Heart right ventricle (tissue), 16 donors: ENCODE data around the gene SLC22A16. TPM values are rescaled to one million over a fixed set of nuclear protein-coding genes. Genes with fewer than 3 reads are reported as not detected.

ENCODE experiments used
- ATAC-seq, 8 donors: fragments of 200-7000 bp; cut with Tn5 transposase; one replicate each; pipeline ENCODE4 v1.9.1; 2020; ENCODE audit warnings: mild to moderate bottlenecking in 8 of 8, moderate library complexity in 8 of 8, moderate number of reproducible peaks in 1 of 8
- DNase-seq, 2 donors: peaks; one replicate each; pipeline ENCODE4 v3.0.0-alpha.2; 2020
- H3K27ac ChIP-seq, 10 donors: fragments of 200-600 bp; sonication (generic) in 2 of 10; one replicate each; pipeline versions ENCODE4 v1.5.0 to v1.8.0; 2020 to 2022; ENCODE audit warnings: mild to moderate bottlenecking in 3 of 10
- H3K27me3 ChIP-seq, 7 donors: fragments of 200-600 bp; one replicate each; pipeline ENCODE4 v1.8.0; 2021 to 2022; ENCODE audit warnings: mild to moderate bottlenecking in 2 of 7
- H3K36me3 ChIP-seq, 9 donors: fragments of 200-600 bp; sonication (generic) in 1 of 9; one replicate each; pipeline versions ENCODE4 v1.5.0 to v1.8.0; 2020 to 2022; ENCODE audit warnings: mild to moderate bottlenecking in 2 of 9
- H3K4me1 ChIP-seq, 9 donors: fragments of 200-600 bp; sonication (generic) in 1 of 9; one replicate each; pipeline versions ENCODE4 v1.5.0 to v1.8.0; 2020 to 2022; ENCODE audit warnings: mild to moderate bottlenecking in 4 of 9
- H3K4me3 ChIP-seq, 10 donors: fragments of 200-600 bp; sonication (generic) in 2 of 10; one replicate each; pipeline versions ENCODE4 v1.5.0 to v1.8.0; 2020 to 2022; ENCODE audit warnings: mild to moderate bottlenecking in 7 of 10, moderate library complexity in 2 of 10
- H3K9me3 ChIP-seq, 11 donors: fragments of 200-600 bp in 10 of 11; sonication (generic) in 2 of 11; one replicate each; pipeline versions ENCODE4 v1.5.0 to v1.8.0; 2013 to 2022; ENCODE audit warnings: mild to moderate bottlenecking in 2 of 11, control low read depth in 1 of 11, moderate library complexity in 1 of 11
- WGBS, 2 donors: extraction: QIAGEN DNeasy Blood & Tissue Kit; methylation state at CpG; one replicate each; pipeline ENCODE4 v1.1.7; 2013; ENCODE audit warnings: inconsistent platforms in 1 of 2; 5-methylcytosine and 5-hydroxymethylcytosine counted together
- intact Hi-C, 10 donors: fragments of 100-400 bp; cut with DNase I; formaldehyde crosslinking; loops; one replicate each; pipeline versions ENCODE4 v1.11.1 to v1.14.2; 2022
- polyA plus RNA-seq, 2 donors: library from polyadenylated mRNA; stranded (reverse); fragments of 200-250 nt; gene quantifications; one replicate each; pipeline ENCODE4 v1.2.3, GENCODE V29; 2013
- total RNA-seq, 10 donors: library from RNA; stranded (reverse); fragmentation: NEBNext Ultra II Directional in 3 of 10; extraction: Animal tissue kit (Norgen Biotek cat#: 25700) in 3 of 10; gene quantifications; one replicate each; pipeline versions ENCODE4 v1.2.1 to v1.2.4, GENCODE V29; 2021 to 2023
- TF ChIP-seq, protein P1 (sequence below), 9 donors: fragments of 200-600 bp; sonication (generic) in 2 of 9; IDR thresholded peaks; one replicate each; pipeline versions ENCODE4 v1.5.0 to v1.8.0; 2021 to 2022; ENCODE audit warnings: antibody characterized with exemption in 9 of 9, mild to moderate bottlenecking in 5 of 9, moderate library complexity in 1 of 9
- donor health status: Arrhythmogenic right ventricular cardiomyopathy.
- donor health status: ischemic (EF 13 %, LVEDD 7.1; RV severe dilation, severe dysfunction).
- donor health status: healthy with polysubstance abuse.
- donor health status: DM: no; HTN: yes; CAD: no.
- donor health status: DM: no; HTN: no; CAD: no.
- donor health status: ischemic (EF 25% LVEDD 6.9; RV normal size, moderate dysfunction).
- donor health status: ischemic (EF 25% LVEDD 5.7; RV mildly dilated, moderate dysfunction).
- donor health status: healthy.
- donor health status: DM: yes; HTN: yes; CAD: no.
- donor health status: Ischemic cardiomyopathy.
- donor health status: ischemic (EF 35%, LVEDD 5.7; RV mildly dilated, moderate dysfunction).
- donor health status: nonischemic (EF 11% LVEDD 7.7; RV severe dilation, severe dysfunction).
- donor health status: DM: yes; HTN: yes; CAD: no.
- donor health status: PGD.
- donor health status: ischemic (EF 29% LVEDD 5.4; RV normal size, mild dysfunction).
- donor health status: nonischemic (EF 23%, LVEDD 6.1; RV moderate dilation, normal function).

SLC22A16 gene
- total and polyA plus RNA-seq, 12 donors = 0.09 to 1.9 (median 0.53) TPM; not detected in 9

DNA sequence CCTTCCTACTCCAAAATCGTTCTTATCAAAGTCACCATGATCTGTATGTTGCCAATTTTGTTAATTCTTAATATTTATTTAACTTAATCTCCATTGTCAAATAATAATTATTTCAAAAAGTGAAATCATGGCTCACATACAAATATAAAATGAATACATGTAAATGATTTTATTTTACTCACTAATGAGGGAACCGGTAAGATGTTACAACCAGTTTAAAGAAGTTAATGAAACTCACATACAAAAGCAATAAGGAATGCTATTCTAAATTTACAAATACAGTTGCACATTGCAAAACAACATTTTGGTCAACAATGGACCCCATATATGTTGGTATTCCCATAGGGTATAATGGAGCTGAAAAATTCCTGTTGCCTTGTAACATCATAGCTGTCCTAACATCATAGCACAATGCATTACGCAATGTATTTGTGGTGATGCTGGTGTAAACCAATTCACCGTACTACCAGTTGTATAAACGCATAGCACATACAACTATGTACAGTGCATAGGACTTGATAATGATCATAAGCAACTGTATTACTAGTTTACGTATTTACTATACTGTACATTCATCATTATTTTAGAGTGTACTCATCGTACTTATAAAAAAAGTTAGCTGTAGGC lies 6.5 kb upstream of the SLC22A16 start:
- no peak for ATAC-seq
- WGBS, 2 donors = 86 to 91% methylated on average over 7 of the region's 7 CpGs
- intact Hi-C loops = no loop called here
- H3K27me3 ChIP-seq = peaks cover 0 to 4% (median 0%) of the 10 kb centered on the region in 7 donors
- H3K27ac ChIP-seq = no peak overlapping the region
- H3K4me3 ChIP-seq = no peak overlapping the region
- TF ChIP-seq, protein P1, sequence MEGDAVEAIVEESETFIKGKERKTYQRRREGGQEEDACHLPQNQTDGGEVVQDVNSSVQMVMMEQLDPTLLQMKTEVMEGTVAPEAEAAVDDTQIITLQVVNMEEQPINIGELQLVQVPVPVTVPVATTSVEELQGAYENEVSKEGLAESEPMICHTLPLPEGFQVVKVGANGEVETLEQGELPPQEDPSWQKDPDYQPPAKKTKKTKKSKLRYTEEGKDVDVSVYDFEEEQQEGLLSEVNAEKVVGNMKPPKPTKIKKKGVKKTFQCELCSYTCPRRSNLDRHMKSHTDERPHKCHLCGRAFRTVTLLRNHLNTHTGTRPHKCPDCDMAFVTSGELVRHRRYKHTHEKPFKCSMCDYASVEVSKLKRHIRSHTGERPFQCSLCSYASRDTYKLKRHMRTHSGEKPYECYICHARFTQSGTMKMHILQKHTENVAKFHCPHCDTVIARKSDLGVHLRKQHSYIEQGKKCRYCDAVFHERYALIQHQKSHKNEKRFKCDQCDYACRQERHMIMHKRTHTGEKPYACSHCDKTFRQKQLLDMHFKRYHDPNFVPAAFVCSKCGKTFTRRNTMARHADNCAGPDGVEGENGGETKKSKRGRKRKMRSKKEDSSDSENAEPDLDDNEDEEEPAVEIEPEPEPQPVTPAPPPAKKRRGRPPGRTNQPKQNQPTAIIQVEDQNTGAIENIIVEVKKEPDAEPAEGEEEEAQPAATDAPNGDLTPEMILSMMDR (IDR thresholded peaks at IDR 0.05) = no peak
- no peak for DNase-seq
- H3K4me1 ChIP-seq = peaks cover 0 to 21% (median 0%) of the 10 kb centered on the region in 9 donors
- H3K36me3 ChIP-seq = no peaks in the 10 kb centered on the region
- peaks cover 0 to 15% (median 5%) of the 10 kb centered on the region in 11 donors for H3K9me3 ChIP-seq

DNA sequence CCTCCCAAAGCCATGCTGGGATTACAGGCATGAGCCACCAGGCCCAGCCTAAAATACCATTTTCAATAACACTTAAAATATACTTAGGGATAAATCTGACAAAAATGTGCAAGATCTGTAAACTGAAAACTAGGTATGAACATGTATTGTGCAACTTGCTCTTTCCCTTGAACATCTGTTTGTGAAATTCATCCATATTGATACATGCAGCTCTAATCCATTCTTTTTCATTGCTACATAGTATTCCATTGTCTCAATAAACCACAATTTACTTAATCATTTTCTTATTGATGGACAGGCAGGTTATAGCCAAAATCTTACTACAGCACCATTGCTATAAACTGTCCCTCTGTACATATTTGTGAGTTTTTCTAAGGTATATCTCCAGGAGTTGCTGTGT lies 4.7 kb upstream of the SLC22A16 start:
- H3K4me1 ChIP-seq = peaks cover 0 to 30% (median 0%) of the 10 kb centered on the region in 9 donors
- no peak overlapping the region for H3K4me3 ChIP-seq
- intact Hi-C loops = no loop called here
- H3K27ac ChIP-seq = no peak overlapping the region
- no peaks in the 10 kb centered on the region for H3K36me3 ChIP-seq
- H3K9me3 ChIP-seq = peaks cover 0 to 15% (median 5%) of the 10 kb centered on the region in 11 donors
- peaks cover 0 to 20% (median 12%) of the 10 kb centered on the region in 7 donors for H3K27me3 ChIP-seq
- TF ChIP-seq, protein P1 (IDR thresholded peaks at IDR 0.05) = no peak
- DNase-seq = no peak
- no peak for ATAC-seq

DNA sequence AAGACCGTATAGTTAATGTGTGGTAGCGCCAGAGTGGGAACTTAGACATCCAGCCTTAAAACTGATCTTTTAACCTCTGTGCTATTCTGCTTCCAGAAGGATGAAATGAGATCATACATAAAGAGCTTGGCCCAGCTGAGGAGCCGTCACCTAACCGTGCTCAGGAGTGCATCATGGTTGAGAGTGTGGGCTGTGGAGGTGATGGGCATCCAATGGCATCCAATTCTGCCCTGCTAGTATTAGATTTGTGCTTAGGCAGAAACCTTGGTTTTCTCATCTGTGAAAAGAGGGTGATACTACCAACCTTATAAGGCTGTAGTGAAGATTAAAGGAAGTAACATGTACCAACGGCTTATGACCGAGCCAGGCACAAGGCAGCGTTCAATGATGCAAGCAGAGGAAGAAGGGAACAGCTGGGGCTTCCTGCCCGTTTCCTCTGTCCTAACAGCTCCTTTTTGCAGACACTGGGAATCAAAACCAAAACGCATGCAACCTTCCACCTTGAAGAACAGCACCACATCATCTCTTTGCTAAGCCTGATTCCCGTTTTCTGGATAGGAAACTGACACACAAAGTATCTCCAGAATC lies 1.3 kb downstream of the SLC22A16 start:
- TF ChIP-seq, protein P1 (IDR thresholded peaks at IDR 0.05) = no peak
- intact Hi-C loops = no loop called here
- no peaks in the 10 kb centered on the region for H3K36me3 ChIP-seq
- peak overlapping the region in 1 of 10 donors; percentile 85 for H3K27ac ChIP-seq
- peak in 4 of 8 donors; percentile 38 to 73 (median 61) for ATAC-seq
- H3K27me3 ChIP-seq = peaks cover 0 to 44% (median 31%) of the 10 kb centered on the region in 7 donors
- 53 to 60% methylated on average over 10 of the region's 10 CpGs for WGBS, 2 donors
- DNase-seq = peak in 1 of 2 donors; percentile 16
- no peaks in the 10 kb centered on the region for H3K9me3 ChIP-seq
- H3K4me3 ChIP-seq = peak overlapping the region in 3 of 10 donors; percentile 42 to 58 (median 46)
- peaks cover 0 to 24% (median 0%) of the 10 kb centered on the region in 9 donors for H3K4me1 ChIP-seq

DNA sequence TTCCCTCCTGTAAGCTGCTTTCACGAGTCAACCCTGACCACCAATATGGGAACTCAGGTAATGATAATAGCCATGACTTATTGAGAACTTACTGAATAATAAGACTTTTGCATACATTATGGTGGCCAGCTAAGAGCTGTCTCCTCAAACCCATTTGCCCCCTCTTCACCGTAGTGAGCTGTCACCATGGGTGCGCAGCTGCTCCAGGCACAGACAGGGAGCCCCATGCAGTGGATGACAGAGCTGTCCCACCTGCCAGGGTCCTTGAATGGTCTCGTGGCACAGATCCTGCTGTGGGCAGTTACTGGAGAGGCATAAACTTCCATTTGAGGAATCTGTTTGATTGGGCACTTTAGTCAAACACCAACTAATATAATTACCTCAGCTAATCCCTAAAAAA lies 1.9 kb downstream of the SLC22A16 start:
- WGBS, 2 donors = 91% methylated on average over 4 of the region's 4 CpGs
- H3K4me1 ChIP-seq = peaks cover 0 to 24% (median 0%) of the 10 kb centered on the region in 9 donors
- peaks cover 0 to 44% (median 31%) of the 10 kb centered on the region in 7 donors for H3K27me3 ChIP-seq
- H3K4me3 ChIP-seq = no peak overlapping the region
- DNase-seq = no peak
- ATAC-seq = no peak
- TF ChIP-seq, protein P1 (IDR thresholded peaks at IDR 0.05) = no peak
- peak overlapping the region in 1 of 10 donors; percentile 85 for H3K27ac ChIP-seq
- intact Hi-C loops = no loop called here
- H3K9me3 ChIP-seq = no peaks in the 10 kb centered on the region
- no peaks in the 10 kb centered on the region for H3K36me3 ChIP-seq
